CD4-positive, alpha-beta T cell treated with Interleukin-15 for 4 hours (primary cell): ENCODE results near the gene CACNB2.
"Not testable (repeated sequence)": the region's sequence is repeated elsewhere in the genome, so short reads cannot be mapped to it uniquely, and the experiment has no call there.

ENCODE experiments used
- DNase-seq: peaks from one replicate; pipeline ENCODE4 v3.0.0-alpha.2; 2020; ENCODE audit warnings: low spot score

CACNB2 gene

GRCh38 chr10:18570386-18570785, 430.2 kb downstream of the CACNB2 start:
- DNase-seq = not testable (repeated sequence)

DNA sequence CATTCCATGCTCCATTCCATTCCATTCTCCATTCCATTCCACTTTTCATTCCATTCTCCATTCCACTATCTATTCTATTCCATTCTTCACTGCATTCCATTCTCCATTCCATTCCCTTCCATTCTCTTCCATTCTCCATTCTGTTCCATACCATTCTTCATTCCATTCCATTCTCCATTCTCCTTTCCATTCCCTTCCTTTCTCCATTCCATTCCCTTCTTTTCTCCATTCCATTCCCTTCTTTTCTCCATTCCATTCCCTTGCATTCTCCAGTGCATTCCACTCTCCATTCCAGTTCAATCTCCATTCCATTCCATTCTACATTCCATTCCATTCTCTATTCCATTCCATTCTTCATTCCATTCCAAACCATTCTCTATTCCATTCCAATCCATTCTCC, 430.9 kb downstream of the CACNB2 start:
- DNase-seq = no peak

GRCh38 chr10:18571780-18572179, 431.6 kb downstream of the CACNB2 start:
- no peak for DNase-seq

DNA sequence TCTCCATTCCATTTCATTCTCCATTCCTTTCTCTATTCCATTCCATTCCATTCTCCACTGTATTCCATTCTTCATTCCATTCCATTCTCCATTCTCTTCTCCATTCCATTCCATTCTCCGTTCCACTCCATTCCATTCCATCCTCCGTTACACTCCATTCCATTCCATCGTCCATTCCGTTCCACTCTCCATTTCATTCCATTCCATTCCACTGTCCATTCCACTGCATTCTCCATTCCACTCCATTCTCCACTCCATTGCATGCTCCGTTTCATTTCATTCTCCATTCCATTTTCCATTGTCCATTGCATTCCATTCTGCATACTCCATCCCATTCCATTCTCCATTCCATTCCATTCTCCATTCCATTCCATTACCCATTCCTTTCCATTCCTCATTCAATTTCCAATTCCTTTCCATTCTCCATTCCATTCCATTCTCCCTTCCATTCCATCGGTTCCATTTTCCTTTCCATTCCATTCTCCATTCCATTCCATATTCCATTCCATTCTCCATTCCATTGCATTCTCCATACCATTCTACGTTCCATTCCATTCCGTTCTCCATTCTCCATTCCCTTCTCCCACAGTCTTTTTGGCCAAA, 432.8 kb downstream of the CACNB2 start:
- DNase-seq = no peak

DNA sequence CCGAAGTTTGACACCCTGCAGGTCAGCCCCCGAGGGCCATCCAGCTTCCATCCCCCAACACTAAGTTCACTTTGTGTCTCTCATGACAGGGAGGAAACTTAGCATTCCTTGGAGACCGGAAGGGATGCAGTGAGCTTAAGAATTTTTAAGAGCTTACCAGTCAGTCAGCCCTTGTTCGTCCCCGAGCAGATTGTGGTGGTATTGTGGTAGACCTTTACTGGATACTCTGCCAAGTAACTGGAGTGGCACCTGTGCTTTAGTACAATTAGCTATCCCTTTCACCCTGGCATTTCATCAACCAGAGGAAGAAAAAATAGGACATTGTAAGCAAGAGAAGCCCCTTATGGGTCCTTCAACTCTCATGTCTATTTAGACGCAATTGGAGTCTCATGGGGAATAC, 436.4 kb downstream of the CACNB2 start:
- DNase-seq = no peak

- no peak for DNase-seq
These were observed 437.8 kb downstream of the CACNB2 start for GRCh38 chr10:18577823-18578685.

DNA sequence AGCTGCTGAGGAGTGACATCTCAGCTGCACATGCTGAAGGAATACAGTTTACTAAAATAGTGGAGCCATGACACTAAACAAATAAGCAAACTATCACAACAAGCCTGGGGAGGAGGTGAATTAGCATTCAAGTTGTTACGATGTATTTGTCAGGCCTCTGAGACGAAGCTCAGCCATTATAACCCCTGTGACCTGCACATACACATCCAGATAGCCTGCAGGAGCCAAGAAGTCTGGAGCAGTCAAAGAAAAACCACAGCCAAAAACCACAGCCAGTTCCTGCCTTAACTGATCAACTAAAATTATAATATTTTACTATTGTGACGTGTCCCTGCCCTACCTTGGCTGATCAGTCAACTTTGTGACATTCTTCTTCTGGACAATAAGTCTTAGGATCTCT, 442.6 kb downstream of the CACNB2 start:
- DNase-seq = no peak

DNA sequence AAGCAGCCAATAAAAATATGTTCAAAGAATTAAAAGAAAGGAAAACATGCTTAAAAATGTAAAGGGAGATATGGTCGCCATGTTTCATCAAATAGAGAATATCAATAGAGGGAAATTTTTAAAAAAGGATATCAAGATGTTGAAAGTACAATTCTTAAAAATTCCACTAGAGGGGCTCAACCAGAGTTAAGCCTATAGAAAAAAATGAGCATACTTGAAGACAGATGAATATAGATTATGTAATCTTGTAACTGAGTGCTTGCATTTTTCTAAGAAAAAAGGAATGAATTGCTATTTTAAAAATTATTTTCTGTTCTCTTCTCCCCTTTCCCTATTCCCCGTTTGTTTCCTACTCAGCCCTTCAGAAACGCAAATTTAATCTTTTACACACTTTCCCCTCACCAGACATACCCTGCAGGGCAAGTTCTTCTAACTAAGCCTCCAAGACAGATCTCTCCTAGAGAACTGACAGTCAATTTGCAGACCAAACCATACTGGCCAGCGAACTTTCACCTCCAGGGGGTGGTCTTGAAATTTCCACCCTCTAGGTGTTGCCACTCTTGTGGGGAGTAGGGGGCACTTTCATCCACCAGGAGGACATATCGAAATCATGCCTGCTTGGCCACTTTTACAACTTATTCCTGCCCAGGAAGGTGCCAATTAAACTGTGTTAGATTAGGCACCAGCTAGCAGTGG, 443.5 kb downstream of the CACNB2 start:
- no peak for DNase-seq

DNA sequence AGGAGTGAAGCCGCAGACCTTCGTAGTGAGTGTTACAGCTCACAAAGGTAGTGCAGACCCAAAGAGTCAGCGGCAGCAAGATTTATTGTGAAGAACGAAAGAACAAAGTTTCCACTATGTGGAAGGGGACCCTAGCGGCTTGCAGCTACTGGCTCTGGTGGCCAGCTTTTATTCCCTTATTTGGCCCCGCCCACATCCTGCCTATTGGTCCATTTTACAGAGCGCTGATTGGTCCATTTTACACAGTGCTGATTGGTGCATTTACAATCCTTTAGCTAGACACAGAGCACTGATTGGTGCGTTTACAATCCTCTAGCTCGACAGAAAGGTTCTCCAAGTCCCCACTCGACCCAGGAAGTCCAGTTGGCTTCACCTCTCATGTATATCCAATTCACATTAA, 446.4 kb downstream of the CACNB2 start:
- not testable (repeated sequence) for DNase-seq

- not testable (repeated sequence) for DNase-seq
These were observed 450.9 kb downstream of the CACNB2 start for GRCh38 chr10:18591141-18591540.
